AG09319 (cell line): Measurements from ENCODE around the gene CA6.
"Not testable (repeated sequence)": the region's sequence is repeated elsewhere in the genome, so short reads cannot be mapped to it uniquely, and the experiment has no call there.

Source experiments
- DNase-seq: peaks from one replicate; pipeline ENCODE4 v3.0.0-alpha.2; 2010; ENCODE audit warnings: low read depth; ENCODE audit errors: extremely low read depth
- CTCF ChIP-seq: IDR thresholded peaks from 2 replicates; pipeline ENCODE4 v1.5.1; 2011; ENCODE audit warnings: low read depth, mild to moderate bottlenecking, inconsistent platforms, low read length, moderate library complexity

CA6 gene

GRCh38 chr1:8965121-8965820, 19.6 kb downstream of the CA6 start:
- no peak for TF ChIP-seq CTCF
- no peak for DNase-seq

GRCh38 chr1:8966606-8967005, 20.9 kb downstream of the CA6 start:
- no peak for TF ChIP-seq CTCF
- no peak for DNase-seq

- DNase-seq: not testable (repeated sequence)
These were observed 23.2 kb downstream of the CA6 start for GRCh38 chr1:8968902-8969301.

GRCh38 chr1:8969937-8970336, 24.3 kb downstream of the CA6 start:
- no peak for DNase-seq
- no peak for TF ChIP-seq CTCF

GRCh38 chr1:8970870-8971337, 25.2 kb downstream of the CA6 start:
- DNase-seq: no peak

GRCh38 chr1:8974551-8974950, 28.9 kb downstream of the CA6 start:
- DNase-seq: no peak
- TF ChIP-seq CTCF: no peak

More at GRCh38 chr1:8970870-8971337, 25.2 kb downstream of the CA6 start:
- no peak for TF ChIP-seq CTCF

- no peak for DNase-seq
- no peak for TF ChIP-seq CTCF
These were observed 30.7 kb downstream of the CA6 start for GRCh38 chr1:8976338-8976737.

- TF ChIP-seq CTCF: no peak
- DNase-seq: no peak
These were observed 31.3 kb downstream of the CA6 start for GRCh38 chr1:8976896-8977450.
